ENCODE data around the gene SPINT1. TPM values are rescaled to one million over a fixed set of nuclear protein-coding genes. Genes with fewer than 3 reads are reported as not detected.

Gene SPINT1
- total RNA-seq, 1 donor from 2014 or later = 76.5 TPM

DNA sequence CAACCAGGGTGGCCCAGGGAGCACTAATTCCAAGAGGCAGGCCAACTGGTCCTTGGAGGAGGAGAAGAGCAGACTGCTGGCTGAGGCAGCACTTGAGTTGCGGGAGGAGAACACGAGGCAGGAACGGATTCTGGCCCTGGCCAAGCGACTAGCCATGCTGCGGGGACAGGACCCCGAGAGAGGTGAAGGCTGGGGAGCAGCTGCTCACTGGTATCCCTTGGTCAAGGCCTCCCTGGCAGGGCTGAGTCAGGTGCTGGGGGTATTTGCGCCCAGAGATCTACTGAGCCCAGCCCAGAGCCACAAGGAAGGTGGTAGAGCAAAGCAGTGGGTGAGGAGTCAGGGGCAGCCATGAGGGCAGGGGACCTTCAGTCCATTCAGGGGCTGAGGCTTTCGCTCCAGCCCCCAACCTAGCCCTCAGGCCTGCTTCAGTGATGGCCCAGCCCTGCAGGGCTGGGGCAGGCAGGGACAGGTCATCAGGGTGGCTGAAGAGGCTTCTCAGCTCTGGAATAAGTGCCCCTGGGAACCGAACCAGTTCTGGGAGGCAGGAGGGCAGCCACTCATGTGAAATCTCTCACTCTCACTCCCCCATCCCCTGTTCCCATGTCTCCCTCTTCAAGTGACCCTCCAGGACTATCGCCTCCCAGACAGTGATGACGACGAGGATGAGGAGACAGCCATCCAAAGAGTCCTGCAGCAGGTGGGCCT lies 31.0 kb upstream of the SPINT1 start:
- no peak overlapping the region for H3K27ac ChIP-seq
- H3K27me3 ChIP-seq (ENCODE audit: low read depth) = no peaks in the 10 kb centered on the region
- no peak for ATAC-seq
- no peak for DNase-seq
- TF ChIP-seq CTCF (IDR thresholded peaks at IDR 0.05) = no peak
- H3K9me3 ChIP-seq = no peaks in the 10 kb centered on the region
- H3K36me3 ChIP-seq = peaks cover 44% of the 10 kb centered on the region
- H3K4me3 ChIP-seq = no peak overlapping the region
- peaks cover 13% of the 10 kb centered on the region for H3K4me1 ChIP-seq
- intact Hi-C loops (cut with DNase I) = no loop called here

DNA sequence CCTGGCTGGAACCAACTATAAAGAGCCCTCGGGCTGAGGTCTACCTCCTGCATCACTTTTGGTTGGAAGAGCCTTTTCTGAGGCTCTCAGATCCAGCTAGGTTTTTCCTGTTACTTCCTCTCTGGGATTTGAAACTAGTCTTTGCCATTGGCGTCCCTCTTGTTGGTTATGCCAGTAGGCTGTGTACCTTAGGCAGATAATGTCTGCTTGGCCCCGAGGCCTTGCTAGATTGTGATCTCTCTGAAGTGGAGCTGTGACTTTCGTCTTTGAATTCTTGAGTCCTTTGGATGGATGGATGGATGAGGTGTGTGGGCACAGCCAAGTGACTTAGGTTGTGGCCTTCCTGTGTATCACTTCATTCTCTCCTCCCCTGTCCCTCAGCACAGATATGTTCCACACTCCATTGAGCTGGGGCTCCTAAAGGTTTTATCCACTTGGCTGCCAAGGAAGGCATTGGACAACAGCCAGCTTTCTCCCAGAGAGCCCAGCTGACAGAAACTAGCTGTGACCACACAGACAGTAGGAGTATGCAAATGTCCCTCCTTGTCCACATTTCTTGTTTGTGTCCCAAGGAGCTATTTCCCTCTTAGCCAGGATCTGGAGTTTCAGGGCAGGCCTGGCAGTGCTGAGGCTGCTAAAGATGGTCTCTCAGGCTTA lies 28.7 kb upstream of the SPINT1 start:
- intact Hi-C loops (cut with DNase I) = no loop called here
- DNase-seq (no peak), ATAC-seq (no peak)
- H3K36me3 ChIP-seq = peaks cover 44% of the 10 kb centered on the region
- no peaks in the 10 kb centered on the region for H3K27me3 ChIP-seq (ENCODE audit: low read depth)
- no peaks in the 10 kb centered on the region for H3K9me3 ChIP-seq
- no peak overlapping the region for H3K4me3 ChIP-seq
- H3K4me1 ChIP-seq = no peaks in the 10 kb centered on the region
- no peak for TF ChIP-seq CTCF (IDR thresholded peaks at IDR 0.05)
- H3K27ac ChIP-seq = no peak overlapping the region

GRCh38 chr15:40819048-40819447 lies 24.8 kb upstream of the SPINT1 start:
- intact Hi-C loops (cut with DNase I) = no loop called here
- Histone ChIP-seq H3K4me1 (no peaks in the 10 kb centered on the region), H3K27me3 (ENCODE audit: low read depth) (no peaks in the 10 kb centered on the region), H3K36me3 (peaks cover 10% of the 10 kb centered on the region), H3K9me3 (no peaks in the 10 kb centered on the region), H3K4me3 (no peak overlapping the region), H3K27ac (no peak overlapping the region)
- no peak for DNase-seq
- TF ChIP-seq CTCF (IDR thresholded peaks at IDR 0.05) = no peak
- no peak for ATAC-seq

DNA sequence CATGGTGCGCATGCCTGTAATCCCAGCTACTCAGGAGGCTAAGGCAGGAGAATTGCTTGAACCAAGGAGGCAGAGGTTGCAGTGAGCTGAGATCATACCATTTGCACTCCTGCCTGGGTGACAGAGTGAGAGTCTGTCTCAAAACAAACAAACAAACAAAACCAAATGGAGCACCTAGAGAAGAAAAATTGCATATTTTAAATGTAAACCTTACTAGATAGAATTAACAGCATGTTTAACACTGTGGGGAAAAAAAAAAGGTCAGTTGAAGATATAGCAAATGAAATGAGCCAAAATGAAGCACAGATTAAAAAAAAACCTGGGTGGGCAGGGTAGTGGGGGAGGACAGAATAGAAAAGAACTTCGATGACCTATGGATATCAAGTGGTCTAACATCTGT lies 22.7 kb upstream of the SPINT1 start:
- H3K4me3 ChIP-seq = no peak overlapping the region
- ATAC-seq = no peak
- H3K27ac ChIP-seq = no peak overlapping the region
- no peaks in the 10 kb centered on the region for H3K36me3 ChIP-seq
- H3K27me3 ChIP-seq (ENCODE audit: low read depth) = no peaks in the 10 kb centered on the region
- intact Hi-C loops (cut with DNase I) = no loop called here
- TF ChIP-seq CTCF (IDR thresholded peaks at IDR 0.05) = no peak
- DNase-seq = no peak
- no peaks in the 10 kb centered on the region for H3K4me1 ChIP-seq
- H3K9me3 ChIP-seq = no peaks in the 10 kb centered on the region

DNA sequence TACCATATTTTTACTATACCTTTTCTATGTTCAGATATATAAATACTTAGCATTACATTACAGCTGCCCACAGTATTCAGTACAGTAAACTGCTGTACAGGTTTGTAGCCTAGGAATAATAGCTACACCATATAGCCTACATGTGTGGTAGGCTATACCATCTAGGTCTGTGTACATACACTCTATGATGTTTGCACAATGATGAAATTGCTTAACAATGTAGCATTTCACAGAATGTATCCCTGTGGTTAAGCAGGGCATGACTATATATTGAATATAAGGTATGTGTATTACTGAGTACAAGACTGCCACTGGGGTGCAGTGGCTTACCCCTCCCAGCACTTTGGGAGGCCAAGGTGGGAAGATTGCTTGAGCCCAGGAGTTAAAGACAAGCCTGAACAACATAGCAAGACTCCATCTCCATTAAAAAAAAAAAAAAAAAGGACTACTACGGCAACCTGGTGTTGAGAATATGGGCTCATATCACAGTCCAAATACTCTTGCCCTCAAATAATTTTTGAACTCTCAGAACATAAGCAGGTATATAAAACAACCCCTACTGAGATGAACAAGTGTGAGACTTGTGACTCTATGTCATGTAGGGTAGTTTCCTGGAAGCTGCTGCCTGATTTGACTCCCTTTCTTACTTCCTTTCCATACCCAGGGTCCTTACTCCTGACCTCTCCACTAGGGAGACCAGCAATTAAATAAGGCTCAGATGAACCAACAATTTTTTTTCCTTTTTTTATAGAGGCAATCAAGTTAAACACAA lies 20.1 kb upstream of the SPINT1 start:
- Histone ChIP-seq H3K4me3 (no peak overlapping the region), H3K27me3 (ENCODE audit: low read depth) (no peaks in the 10 kb centered on the region), H3K9me3 (no peaks in the 10 kb centered on the region), H3K27ac (no peak overlapping the region), H3K36me3 (no peaks in the 10 kb centered on the region), H3K4me1 (no peaks in the 10 kb centered on the region)
- TF ChIP-seq CTCF (IDR thresholded peaks at IDR 0.05) = no peak
- intact Hi-C loops (cut with DNase I) = no loop called here
- ATAC-seq = no peak
- no peak for DNase-seq
